Lung (tissue), 12 donors: Measurements from ENCODE around the gene PPM1H. TPM values are rescaled to one million over a fixed set of nuclear protein-coding genes. Genes with fewer than 3 reads are reported as not detected.

Experiments
- ATAC-seq: fragments of 200-7000 bp; cut with Tn5 transposase; one replicate; pipeline ENCODE4 v1.9.1; 2020; ENCODE audit warnings: moderate number of reproducible peaks; ENCODE audit not compliant: insufficient read depth, low FRiP score
- DNase-seq, 3 donors: peaks; one replicate each; pipeline ENCODE4 v3.0.0-alpha.2; 2013 to 2017
- H3K27ac ChIP-seq, 2 donors: one replicate each; pipeline ENCODE4 v1.5.1; 2013; ENCODE audit warnings: mild to moderate bottlenecking in 2 of 2, moderate library complexity in 2 of 2, control low read depth in 1 of 2, inconsistent platforms in 1 of 2, low read depth in 1 of 2, low read length in 1 of 2
- H3K27me3 ChIP-seq, 3 donors: one replicate each; pipeline ENCODE4 v1.5.1; 2013; ENCODE audit warnings: low read length in 2 of 3; ENCODE audit not compliant: control insufficient read depth in 3 of 3, insufficient read depth in 3 of 3
- H3K36me3 ChIP-seq, 4 donors: one replicate each; pipeline ENCODE4 v1.5.1; 2013; ENCODE audit warnings: low read length in 4 of 4, mild to moderate bottlenecking in 1 of 4, moderate library complexity in 1 of 4; ENCODE audit not compliant: control insufficient read depth in 4 of 4, insufficient read depth in 4 of 4
- H3K4me1 ChIP-seq, 5 donors: one replicate each; pipeline ENCODE4 v1.5.1; 2013; ENCODE audit warnings: low read length in 5 of 5, mild to moderate bottlenecking in 2 of 5, moderate library complexity in 1 of 5; ENCODE audit not compliant: control insufficient read depth in 5 of 5, insufficient read depth in 5 of 5
- H3K4me3 ChIP-seq: one replicate; pipeline ENCODE4 v1.5.1; 2013; ENCODE audit warnings: mild to moderate bottlenecking, control low read depth, moderate library complexity
- H3K9ac ChIP-seq, 2 donors: one replicate each; pipeline ENCODE4 v1.5.1; 2013; ENCODE audit warnings: low read length in 2 of 2, control low read depth in 1 of 2; ENCODE audit not compliant: insufficient read depth in 1 of 2
- H3K9me3 ChIP-seq, 4 donors: one replicate each; pipeline ENCODE4 v1.5.1; 2013; ENCODE audit warnings: low read length in 3 of 4, mild to moderate bottlenecking in 1 of 4, moderate library complexity in 1 of 4; ENCODE audit not compliant: control insufficient read depth in 4 of 4, insufficient read depth in 3 of 4
- CTCF ChIP-seq: IDR thresholded peaks from 2 replicates; pipeline ENCODE4 v1.5.1; 2012; ENCODE audit warnings: mild to moderate bottlenecking; ENCODE audit errors: control extremely low read depth, extremely low read depth
- WGBS, 2 donors: extraction: QIAGEN DNeasy Blood & Tissue Kit; methylation state at CpG; one replicate each; pipeline ENCODE4 v1.1.7; 2013; 5-methylcytosine and 5-hydroxymethylcytosine counted together
- polyA plus RNA-seq, 2 donors: library from polyadenylated mRNA; stranded (reverse); fragments of 200-250 nt; gene quantifications; one replicate each; pipeline ENCODE4 v1.2.1, GENCODE V29; 2013
- total RNA-seq, 2 donors: library from RNA; depleted of rRNA in 1 of 2; stranded (reverse); fragments of >200 nt in 1 of 2; gene quantifications; one replicate each; pipeline ENCODE4 v1.2.1, GENCODE V29; 2014 to 2021
- donor health status: control.
- donor health status: control.
- donor health status: Bipolar disorder and iron deficiency.
- donor health status: healthy.
- donor health status: DM: yes; HTN: yes; CAD: no.

PPM1H gene
- total and polyA plus RNA-seq, 4 donors: 2.0 to 11.2 (median 5.7) TPM

GRCh38 chr12:62625228-62625627 lies 309.7 kb downstream of the PPM1H start:
- WGBS, 2 donors: 24 to 59% methylated on average over 2 of the region's 2 CpGs
- Histone ChIP-seq H3K27ac (no peak overlapping the region), H3K4me1 (no peaks in the 10 kb centered on the region), H3K36me3 (no peaks in the 10 kb centered on the region), H3K9me3 (no peaks in the 10 kb centered on the region), H3K27me3 (peaks cover 0 to 15% (median 4%) of the 10 kb centered on the region in 3 donors), H3K9ac (no peak overlapping the region), H3K4me3 (no peak overlapping the region)
- TF ChIP-seq CTCF: no peak
- DNase-seq (no peak), ATAC-seq (peak; percentile 42)

- peaks cover 0 to 8% (median 0%) of the 10 kb centered on the region in 3 donors for H3K27me3 ChIP-seq
- no peaks in the 10 kb centered on the region for H3K36me3 ChIP-seq
- no peak overlapping the region for H3K9ac ChIP-seq
- DNase-seq (no peak), ATAC-seq (no peak)
- no peaks in the 10 kb centered on the region for H3K4me1 ChIP-seq
- no peaks in the 10 kb centered on the region for H3K9me3 ChIP-seq
- TF ChIP-seq CTCF: no peak
- H3K4me3 ChIP-seq: no peak overlapping the region
- no peak overlapping the region for H3K27ac ChIP-seq
- WGBS, 2 donors: 70 to 72% methylated on average over 2 of the region's 2 CpGs
These were observed 312.8 kb downstream of the PPM1H start for GRCh38 chr12:62622177-62622576.

- Histone ChIP-seq H3K27ac (no peak overlapping the region), H3K27me3 (peaks cover 0 to 8% (median 0%) of the 10 kb centered on the region in 3 donors), H3K4me1 (no peaks in the 10 kb centered on the region), H3K9ac (no peak overlapping the region), H3K4me3 (no peak overlapping the region), H3K9me3 (no peaks in the 10 kb centered on the region), H3K36me3 (peaks cover 0 to 3% (median 0%) of the 10 kb centered on the region in 4 donors)
- TF ChIP-seq CTCF: no peak
- 72 to 86% methylated on average over 8 of the region's 8 CpGs for WGBS, 2 donors
- ATAC-seq (no peak), DNase-seq (peak in 1 of 3 donors; percentile 11)
These were observed 313.8 kb downstream of the PPM1H start for GRCh38 chr12:62621101-62621638.

- H3K36me3 ChIP-seq: peaks cover 0 to 4% (median 0%) of the 10 kb centered on the region in 4 donors
- ATAC-seq: no peak
- H3K27me3 ChIP-seq: peaks cover 0 to 6% (median 0%) of the 10 kb centered on the region in 3 donors
- no peak overlapping the region for H3K9ac ChIP-seq
- WGBS, 2 donors: 67 to 68% methylated on average over 2 of the region's 2 CpGs
- no peaks in the 10 kb centered on the region for H3K9me3 ChIP-seq
- H3K27ac ChIP-seq: no peak overlapping the region
- no peak for DNase-seq
- H3K4me1 ChIP-seq: no peaks in the 10 kb centered on the region
- TF ChIP-seq CTCF: no peak
- no peak overlapping the region for H3K4me3 ChIP-seq
These were observed 316.0 kb downstream of the PPM1H start for GRCh38 chr12:62618930-62619329.
